Panc1 (cell line): ENCODE results near the gene SUSD2. TPM values are rescaled to one million over a fixed set of nuclear protein-coding genes. Genes with fewer than 3 reads are reported as not detected.
"Not testable (repeated sequence)": the region's sequence is repeated elsewhere in the genome, so short reads cannot be mapped to it uniquely, and the experiment has no call there.

Experiments
- ATAC-seq: fragments of 200-7000 bp; cut with Tn5 transposase; 2 replicates; pipeline ENCODE4 v1.9.1; 2020; ENCODE audit warnings: mild to moderate bottlenecking, moderate library complexity
- BruUV-seq: library from RNA; stranded (reverse); fragments of 400-500 nt; replicated peaks from 2 replicates; lab custom pipeline; 2021; lab: Mats Ljungman, UMichigan
- CTCF ChIA-PET: fragments of 300-600 bp; sonication (Branson Sonifier 250); formaldehyde crosslinking; loops from one replicate; lab custom pipeline; 2022; ENCODE audit warnings: antibody characterized with exemption; lab: Charles Lee
- POLR2A ChIA-PET: fragments of 300-600 bp; sonication (Branson Sonifier 250); formaldehyde crosslinking; loops from one replicate; lab custom pipeline; 2022; ENCODE audit warnings: antibody characterized with exemption; lab: Charles Lee
- DNase-seq: peaks from one replicate; pipeline ENCODE4 v3.0.0-alpha.2; 2010; ENCODE audit warnings: low read depth, low spot score
- H3K27ac ChIP-seq: 2 replicates; pipeline ENCODE4 v1.5.1; 2011; ENCODE audit warnings: mild to moderate bottlenecking, low read length, inconsistent platforms
- H3K27me3 ChIP-seq: fragments of 200-500 bp; sonication (Bioruptor generic); 2 replicates; pipeline ENCODE4 v1.6.0; 2014; ENCODE audit warnings: low read length, inconsistent platforms; ENCODE audit not compliant: control insufficient read depth, insufficient read depth
- H3K36me3 ChIP-seq: fragments of 200-500 bp; sonication (Bioruptor generic); 2 replicates; pipeline ENCODE4 v1.5.1; 2014; ENCODE audit warnings: inconsistent platforms, mild to moderate bottlenecking, low read length, moderate library complexity; ENCODE audit not compliant: control insufficient read depth, insufficient read depth
- H3K4me1 ChIP-seq: 2 replicates; pipeline ENCODE4 v1.5.1; 2011; ENCODE audit warnings: inconsistent platforms, mild to moderate bottlenecking, low read length, moderate library complexity; ENCODE audit not compliant: control insufficient read depth, insufficient read depth
- H3K4me3 ChIP-seq, 2 experiments: 2 replicates each; pipeline ENCODE4 v1.5.1; 2011 to 2012; ENCODE audit warnings: low read depth in 2 of 2, low read length in 2 of 2, mild to moderate bottlenecking in 2 of 2, inconsistent platforms in 1 of 2, moderate library complexity in 1 of 2
- H3K9me3 ChIP-seq: fragments of 200-500 bp; sonication (Bioruptor generic); 2 replicates; pipeline ENCODE4 v1.5.1; 2014; ENCODE audit warnings: low read depth, mild to moderate bottlenecking, inconsistent platforms, low read length, moderate library complexity; ENCODE audit not compliant: control insufficient read depth, insufficient read depth
- CTCF ChIP-seq: fragments of 450-650 bp; IDR thresholded peaks from 2 replicates; pipeline ENCODE4 v1.5.1; 2017; ENCODE audit warnings: mild to moderate bottlenecking
- POLR2AphosphoS5 ChIP-seq: IDR thresholded peaks from 2 replicates; pipeline ENCODE4 v1.6.1; 2012; ENCODE audit warnings: mild to moderate bottlenecking, low read depth, low read length, moderate library complexity
- SIN3A ChIP-seq: IDR thresholded peaks from 2 replicates; pipeline ENCODE4 v1.6.1; 2012; ENCODE audit warnings: low read depth, mild to moderate bottlenecking, low read length, moderate library complexity, borderline replicate concordance; ENCODE audit not compliant: insufficient read depth
- TCF7L2 ChIP-seq: IDR thresholded peaks from 2 replicates; pipeline ENCODE4 v1.6.1; 2011; ENCODE audit warnings: mild to moderate bottlenecking, low read depth, low read length, inconsistent platforms
- in situ Hi-C: cut with HindIII; loops from 2 replicates; pipeline ENCODE4 v1.10.0; 2016; ENCODE audit warnings: low sequenced_read_pairs, low pct_unique_long_range_greater_than_20kb
- intact Hi-C: fragments of 100-400 bp; cut with micrococcal nuclease; formaldehyde crosslinking; loops from one replicate; pipeline ENCODE4 v1.10.0; 2022; ENCODE audit not compliant: unreplicated experiment
- total RNA-seq: library from RNA; stranded (reverse); gene quantifications from one replicate; pipeline ENCODE4 v1.2.1, GENCODE V29; 2021; ENCODE audit not compliant: unreplicated experiment
- TF ChIP-seq, protein P1 (sequence below), 2 experiments: IDR thresholded peaks; 2 replicates each; pipeline ENCODE4 v1.6.1; 2011 to 2012; ENCODE audit warnings: low read depth in 2 of 2, control low read depth in 1 of 2, low read length in 1 of 2, mild to moderate bottlenecking in 1 of 2, moderate library complexity in 1 of 2; ENCODE audit not compliant: insufficient read depth in 1 of 2

Gene SUSD2
- total RNA-seq, 1 experiment from 2014 or later, result 10.6 TPM

DNA sequence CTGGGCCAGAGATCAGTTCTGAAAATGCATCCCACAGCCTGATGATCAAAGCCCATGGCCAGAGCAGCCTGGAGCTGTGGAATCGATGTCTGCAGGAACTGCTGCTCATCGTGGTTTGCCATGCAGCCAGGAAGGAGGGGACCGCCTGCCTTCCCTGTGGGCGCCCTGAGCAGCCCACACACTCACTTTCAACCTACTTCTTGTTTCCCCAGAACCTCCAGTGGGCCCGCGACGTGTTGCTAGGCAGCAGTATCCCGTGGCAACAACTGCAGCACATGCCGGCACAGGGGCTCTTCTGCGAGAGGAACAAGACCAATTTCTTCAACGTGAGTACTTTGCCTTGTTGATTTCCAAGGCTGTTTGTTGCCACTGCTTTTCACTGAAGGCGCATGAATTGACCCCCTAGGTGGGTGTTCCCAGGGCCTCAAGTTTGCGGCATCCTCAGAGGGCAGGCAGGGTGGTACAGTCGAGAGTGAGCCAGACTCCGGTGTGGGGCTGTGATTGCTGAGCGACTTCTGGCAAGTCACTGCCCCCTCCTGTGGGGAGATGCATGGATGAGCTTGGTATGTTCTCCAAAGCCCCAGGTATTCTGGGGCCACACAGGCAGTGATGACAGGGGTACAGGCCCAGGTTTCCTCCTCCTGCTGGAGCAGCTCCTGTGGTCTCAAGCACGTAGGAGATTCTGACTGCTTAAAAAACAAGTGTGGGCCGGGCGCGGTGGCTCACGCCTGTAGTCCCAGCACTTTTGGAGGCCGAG lies 47.0 kb upstream of the SUSD2 start:
- CTCF ChIA-PET, result interaction anchor here (1.5 kb wide), 1 partner anchor 41 kb away, joined by 7 read pairs; no protein-coding TSS in a partner anchor
- TF ChIP-seq, protein P1, sequence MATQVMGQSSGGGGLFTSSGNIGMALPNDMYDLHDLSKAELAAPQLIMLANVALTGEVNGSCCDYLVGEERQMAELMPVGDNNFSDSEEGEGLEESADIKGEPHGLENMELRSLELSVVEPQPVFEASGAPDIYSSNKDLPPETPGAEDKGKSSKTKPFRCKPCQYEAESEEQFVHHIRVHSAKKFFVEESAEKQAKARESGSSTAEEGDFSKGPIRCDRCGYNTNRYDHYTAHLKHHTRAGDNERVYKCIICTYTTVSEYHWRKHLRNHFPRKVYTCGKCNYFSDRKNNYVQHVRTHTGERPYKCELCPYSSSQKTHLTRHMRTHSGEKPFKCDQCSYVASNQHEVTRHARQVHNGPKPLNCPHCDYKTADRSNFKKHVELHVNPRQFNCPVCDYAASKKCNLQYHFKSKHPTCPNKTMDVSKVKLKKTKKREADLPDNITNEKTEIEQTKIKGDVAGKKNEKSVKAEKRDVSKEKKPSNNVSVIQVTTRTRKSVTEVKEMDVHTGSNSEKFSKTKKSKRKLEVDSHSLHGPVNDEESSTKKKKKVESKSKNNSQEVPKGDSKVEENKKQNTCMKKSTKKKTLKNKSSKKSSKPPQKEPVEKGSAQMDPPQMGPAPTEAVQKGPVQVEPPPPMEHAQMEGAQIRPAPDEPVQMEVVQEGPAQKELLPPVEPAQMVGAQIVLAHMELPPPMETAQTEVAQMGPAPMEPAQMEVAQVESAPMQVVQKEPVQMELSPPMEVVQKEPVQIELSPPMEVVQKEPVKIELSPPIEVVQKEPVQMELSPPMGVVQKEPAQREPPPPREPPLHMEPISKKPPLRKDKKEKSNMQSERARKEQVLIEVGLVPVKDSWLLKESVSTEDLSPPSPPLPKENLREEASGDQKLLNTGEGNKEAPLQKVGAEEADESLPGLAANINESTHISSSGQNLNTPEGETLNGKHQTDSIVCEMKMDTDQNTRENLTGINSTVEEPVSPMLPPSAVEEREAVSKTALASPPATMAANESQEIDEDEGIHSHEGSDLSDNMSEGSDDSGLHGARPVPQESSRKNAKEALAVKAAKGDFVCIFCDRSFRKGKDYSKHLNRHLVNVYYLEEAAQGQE (IDR thresholded peaks at IDR 0.05; ENCODE audit: insufficient read depth in 1 of 2, low read depth in 2 of 2, low read length in 1 of 2), result no peak
- TF ChIP-seq CTCF (no peak), SIN3A (no peak), POLR2AphosphoS5 (no peak), TCF7L2 (no peak)
- Histone ChIP-seq H3K4me3 (no peak overlapping the region), H3K9me3 (no peaks in the 10 kb centered on the region), H3K27ac (no peak overlapping the region), H3K27me3 (no peaks in the 10 kb centered on the region), H3K36me3 (no peaks in the 10 kb centered on the region), H3K4me1 (no peaks in the 10 kb centered on the region)
- DNase-seq, result no peak
- intact Hi-C loops (no loop called here), in situ Hi-C loops (no loop called here)
- POLR2A ChIA-PET, result no interaction called here
- ATAC-seq, result no peak; the same call in 1 of the 2 replicates
- no TSS peak for BruUV-seq

GRCh38 chr22:24136533-24136932 lies 44.8 kb upstream of the SUSD2 start:
- H3K4me3 ChIP-seq, CTCF ChIA-PET, in situ Hi-C loops, intact Hi-C loops, BruUV-seq, H3K4me1 ChIP-seq, H3K27me3 ChIP-seq, H3K9me3 ChIP-seq, H3K36me3 ChIP-seq, POLR2A ChIA-PET, DNase-seq, H3K27ac ChIP-seq, ATAC-seq: not testable (repeated sequence)

GRCh38 chr22:24137595-24137994 lies 43.7 kb upstream of the SUSD2 start:
- no TSS peak for BruUV-seq
- no peak for DNase-seq
- CTCF ChIA-PET, result no interaction called here

More at GRCh38 chr22:24137595-24137994, 43.7 kb upstream of the SUSD2 start:
- POLR2A ChIA-PET, result no interaction called here
- Histone ChIP-seq H3K36me3 (no peaks in the 10 kb centered on the region), H3K4me1 (no peaks in the 10 kb centered on the region), H3K4me3 (no peak overlapping the region), H3K27me3 (no peaks in the 10 kb centered on the region), H3K27ac (no peak overlapping the region), H3K9me3 (no peaks in the 10 kb centered on the region)
- intact Hi-C loops (no loop called here), in situ Hi-C loops (no loop called here)
- ATAC-seq, result no peak
- TF ChIP-seq CTCF, result no peak
- TF ChIP-seq, protein P1 (IDR thresholded peaks at IDR 0.05; ENCODE audit: insufficient read depth in 1 of 2, low read depth in 2 of 2, low read length in 1 of 2), result no peak
- TF ChIP-seq POLR2AphosphoS5, result no peak
- TF ChIP-seq TCF7L2, result no peak
- no peak for TF ChIP-seq SIN3A
